ENCODE data around the gene TLE1.
"Not testable (repeated sequence)": the region's sequence is repeated elsewhere in the genome, so short reads cannot be mapped to it uniquely, and the experiment has no call there.

TLE1 gene

DNA sequence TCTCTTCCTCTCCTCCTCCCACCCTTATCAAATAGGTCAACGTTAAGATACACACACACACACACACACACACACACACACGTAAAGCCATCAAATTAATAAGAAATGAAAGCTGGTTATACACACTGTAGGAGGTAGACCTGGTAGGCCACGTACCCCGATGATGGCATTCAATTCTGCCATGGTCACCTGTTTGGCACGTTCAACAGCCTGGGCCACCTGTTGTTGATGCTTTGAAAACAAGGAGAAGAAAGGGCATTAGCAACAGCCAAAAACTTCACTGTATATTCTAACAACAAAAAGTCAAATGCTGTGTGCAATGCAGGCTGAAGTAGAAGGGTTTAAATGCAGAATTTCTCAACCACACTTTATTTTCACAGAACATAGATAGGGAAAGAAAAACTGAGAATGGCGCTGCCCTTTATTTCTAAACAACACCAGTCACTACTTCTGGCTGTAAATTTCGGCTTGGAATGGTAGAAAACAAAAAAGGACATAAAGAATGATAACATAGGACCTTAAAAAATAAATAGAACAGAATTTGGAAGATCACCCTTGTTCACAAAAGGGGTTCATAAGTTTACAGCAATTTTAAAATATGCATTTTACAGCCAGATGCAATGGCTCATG lies 37.2 kb downstream of the TLE1 start:
- no peaks in the 10 kb centered on the region; the same call in 1 of the 2 replicates for H3K36me3 ChIP-seq
- no peak overlapping the region for H3K4me3 ChIP-seq (ENCODE audit: low read depth, low read length)

GRCh38 chr9:81650586-81651515 lies 38.5 kb downstream of the TLE1 start:
- Histone ChIP-seq H3K27me3 (no peaks in the 10 kb centered on the region), H3K4me1 (peaks cover 2% of the 10 kb centered on the region; the same call in 1 of the 2 replicates), H3K4me3 (ENCODE audit: low read depth, low read length) (no peak overlapping the region), H3K36me3 (no peaks in the 10 kb centered on the region; the same call in 1 of the 2 replicates), H3K9me3 (no peaks in the 10 kb centered on the region)
- no peak for DNase-seq
- TF ChIP-seq, protein P1, sequence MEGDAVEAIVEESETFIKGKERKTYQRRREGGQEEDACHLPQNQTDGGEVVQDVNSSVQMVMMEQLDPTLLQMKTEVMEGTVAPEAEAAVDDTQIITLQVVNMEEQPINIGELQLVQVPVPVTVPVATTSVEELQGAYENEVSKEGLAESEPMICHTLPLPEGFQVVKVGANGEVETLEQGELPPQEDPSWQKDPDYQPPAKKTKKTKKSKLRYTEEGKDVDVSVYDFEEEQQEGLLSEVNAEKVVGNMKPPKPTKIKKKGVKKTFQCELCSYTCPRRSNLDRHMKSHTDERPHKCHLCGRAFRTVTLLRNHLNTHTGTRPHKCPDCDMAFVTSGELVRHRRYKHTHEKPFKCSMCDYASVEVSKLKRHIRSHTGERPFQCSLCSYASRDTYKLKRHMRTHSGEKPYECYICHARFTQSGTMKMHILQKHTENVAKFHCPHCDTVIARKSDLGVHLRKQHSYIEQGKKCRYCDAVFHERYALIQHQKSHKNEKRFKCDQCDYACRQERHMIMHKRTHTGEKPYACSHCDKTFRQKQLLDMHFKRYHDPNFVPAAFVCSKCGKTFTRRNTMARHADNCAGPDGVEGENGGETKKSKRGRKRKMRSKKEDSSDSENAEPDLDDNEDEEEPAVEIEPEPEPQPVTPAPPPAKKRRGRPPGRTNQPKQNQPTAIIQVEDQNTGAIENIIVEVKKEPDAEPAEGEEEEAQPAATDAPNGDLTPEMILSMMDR (IDR thresholded peaks at IDR 0.05; ENCODE audit: low read depth, low read length) = no peak

More for the DNA sequence above, 37.2 kb downstream of the TLE1 start:
- no peak for DNase-seq
- peaks cover 2% of the 10 kb centered on the region for H3K4me1 ChIP-seq
- no peaks in the 10 kb centered on the region for H3K27me3 ChIP-seq
- H3K9me3 ChIP-seq = no peaks in the 10 kb centered on the region
- TF ChIP-seq, protein P1 (IDR thresholded peaks at IDR 0.05; ENCODE audit: low read depth, low read length) = no peak

DNA sequence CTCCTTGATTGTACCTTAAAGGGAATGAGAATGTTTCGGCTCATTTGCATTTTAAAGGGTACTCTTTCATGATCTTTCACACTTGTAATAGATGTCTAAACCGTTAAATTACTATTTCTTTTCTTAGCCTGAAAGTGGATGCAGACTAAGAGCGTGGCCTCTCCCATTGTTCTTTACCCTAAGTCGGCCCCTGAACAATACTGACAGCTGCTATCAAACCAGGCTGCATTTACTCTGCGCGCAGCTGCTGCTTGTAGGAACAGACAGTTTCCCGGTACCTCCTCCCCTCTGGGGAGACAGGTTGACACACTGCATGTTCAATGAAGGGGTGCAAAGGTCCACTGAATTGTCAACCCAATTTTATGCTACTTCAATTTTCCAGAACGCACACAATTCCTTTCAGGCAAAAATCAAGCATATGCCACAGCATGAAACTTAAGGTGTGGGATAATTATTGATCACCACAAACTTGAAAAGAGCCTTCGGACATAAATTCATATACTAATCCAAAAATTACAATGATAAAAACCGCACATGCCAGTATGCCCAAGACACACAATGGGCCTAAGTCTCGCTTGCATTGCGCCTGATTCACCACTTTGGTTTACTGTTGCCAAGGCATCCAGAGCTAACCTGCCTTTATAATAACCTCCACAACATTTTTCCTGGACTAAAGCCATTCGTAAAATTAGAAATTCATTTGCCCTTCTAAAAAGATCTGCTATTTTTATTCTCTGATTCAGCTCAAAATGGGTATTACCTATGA lies 39.7 kb downstream of the TLE1 start:
- Histone ChIP-seq H3K9me3 (no peaks in the 10 kb centered on the region), H3K36me3 (no peaks in the 10 kb centered on the region; the same call in 1 of the 2 replicates), H3K27me3 (no peaks in the 10 kb centered on the region), H3K4me1 (peaks cover 2% of the 10 kb centered on the region; the same call in 1 of the 2 replicates), H3K4me3 (ENCODE audit: low read depth, low read length) (no peak overlapping the region)
- DNase-seq = no peak
- TF ChIP-seq, protein P1 (IDR thresholded peaks at IDR 0.05; ENCODE audit: low read depth, low read length) = no peak

GRCh38 chr9:81648891-81649290 lies 40.5 kb downstream of the TLE1 start:
- DNase-seq = no peak
- Histone ChIP-seq H3K9me3 (no peaks in the 10 kb centered on the region), H3K27me3 (no peaks in the 10 kb centered on the region), H3K36me3 (no peaks in the 10 kb centered on the region; the same call in 1 of the 2 replicates), H3K4me3 (ENCODE audit: low read depth, low read length) (no peak overlapping the region), H3K4me1 (peaks cover 2% of the 10 kb centered on the region; the same call in 1 of the 2 replicates)
- TF ChIP-seq, protein P1 (IDR thresholded peaks at IDR 0.05; ENCODE audit: low read depth, low read length) = no peak

- no peaks in the 10 kb centered on the region; the same call in 1 of the 2 replicates for H3K36me3 ChIP-seq
- TF ChIP-seq, protein P1 (IDR thresholded peaks at IDR 0.05; ENCODE audit: low read depth, low read length) = no peak
- H3K4me3 ChIP-seq (ENCODE audit: low read depth, low read length) = no peak overlapping the region
- H3K9me3 ChIP-seq = no peaks in the 10 kb centered on the region
- DNase-seq = no peak
- no peaks in the 10 kb centered on the region for H3K27me3 ChIP-seq
- 0 out of 2 replicates have a peak, but pooled peaks cover 2% of the 10 kb centered on the region for H3K4me1 ChIP-seq
These were observed 43.0 kb downstream of the TLE1 start for GRCh38 chr9:81646337-81646736.

GRCh38 chr9:81644513-81644912 lies 44.8 kb downstream of the TLE1 start:
- not testable (repeated sequence) for DNase-seq; H3K27me3 ChIP-seq; H3K4me3 ChIP-seq (ENCODE audit: low read depth, low read length); H3K36me3 ChIP-seq; H3K9me3 ChIP-seq; H3K4me1 ChIP-seq
